Measurements from ENCODE around the gene GJA1. TPM values are rescaled to one million over a fixed set of nuclear protein-coding genes. Genes with fewer than 3 reads are reported as not detected.

GJA1 gene
- total and polyA plus RNA-seq, 2 of the 4 experiments (the other 2 are of a cell fraction), result 180 to 323 TPM

GRCh38 chr6:121403964-121404363 is 31.5 kb upstream of the GJA1 start:
- Histone ChIP-seq H2BK5ac (ENCODE audit: low read depth, low read length, poor library complexity, severe bottlenecking) (no peak overlapping the region), H2BK20ac (ENCODE audit: low read depth, low read length) (no peak overlapping the region), H3K4me1 (ENCODE audit: control insufficient read depth, insufficient read depth, low read length) (no peaks in the 10 kb centered on the region), H3K4me3 (ENCODE audit: insufficient read depth, low read depth, low read length) (no peak overlapping the region), H2AK5ac (ENCODE audit: low read depth, low read length) (no peak overlapping the region), H3K14ac (replicated peaks; ENCODE audit: low read depth, low read length) (no peak overlapping the region), H3K9me1 (ENCODE audit: insufficient read depth, low read length) (no peaks in the 10 kb centered on the region), H3K4me2 (ENCODE audit: low read depth, low read length) (no peak overlapping the region), H3K4ac (ENCODE audit: low read depth, low read length) (no peak overlapping the region), H4K8ac (ENCODE audit: low read depth in 2 of 2, low read length in 2 of 2) (no peak overlapping the region), H2AK9ac (replicated peaks; ENCODE audit: low read depth, low read length, poor library complexity) (no peak overlapping the region), H3K27me3 (ENCODE audit: control insufficient read depth, insufficient read depth, low read length) (peaks cover 2% of the 10 kb centered on the region; the same call in 1 of the 2 replicates), H3K23ac (ENCODE audit: low read depth, low read length) (no peak overlapping the region), H3K56ac (ENCODE audit: extremely low read depth, insufficient read depth, low read length) (no peak overlapping the region), H3K79me1 (ENCODE audit: low read depth in 1 of 2, low read length in 2 of 2) (no peaks in the 10 kb centered on the region), H4K5ac (ENCODE audit: low read depth, low read length) (no peak overlapping the region), H2BK120ac (ENCODE audit: low read depth, low read length) (no peak overlapping the region), H3K27ac (ENCODE audit: insufficient read depth, low read length) (no peak overlapping the region), H3K18ac (ENCODE audit: low read depth, low read length) (no peak overlapping the region), H2AFZ (replicated peaks; ENCODE audit: low read length, poor library complexity) (no peak overlapping the region), H4K20me1 (ENCODE audit: insufficient read depth, low read length) (no peaks in the 10 kb centered on the region), H4K91ac (ENCODE audit: insufficient read depth, low read depth, low read length) (no peak overlapping the region), H3K36me3 (ENCODE audit: control insufficient read depth, insufficient read depth, low read length) (no peaks in the 10 kb centered on the region), H3K9me3 (ENCODE audit: control insufficient read depth, insufficient read depth, low read length) (no peaks in the 10 kb centered on the region), H2BK15ac (ENCODE audit: low read depth, low read length) (no peak overlapping the region), H3K9ac (ENCODE audit: low read depth, low read length) (no peak overlapping the region)
- CTCF ChIA-PET, result no interaction called here
- POLR2A ChIA-PET (ENCODE audit: unreplicated experiment), result no interaction called here
- in situ Hi-C loops (cut with MboI; ENCODE audit: low sequenced_read_pairs) (no loop called here), dilution Hi-C loops (cut with HindIII; ENCODE audit: low sequenced_read_pairs, unreplicated experiment) (no loop called here), intact Hi-C loops (cut with micrococcal nuclease) (no loop called here)
- ATAC-seq (ENCODE audit: low read depth) (no peak), DNase-seq (no peak)
- TF ChIP-seq RFX5 (IDR thresholded peaks at IDR 0.05; ENCODE audit: low read depth, low read length), result no peak
- no TSS peak for BruUV-seq (replicated peaks)
- no CpG with 5 or more reads among the region's 2 CpGs for WGBS, 2 experiments (ENCODE audit: extremely low coverage in 2 of 2, insufficient read length in 1 of 2)

Measured in IMR-90 (cell line).